GM12878 (cell line): Measurements from ENCODE around the gene POMP. TPM values are rescaled to one million over a fixed set of nuclear protein-coding genes. Genes with fewer than 3 reads are reported as not detected.
A peak's percentile ranks its signal among the peaks of the same experiment; 100 is the strongest.

ENCODE experiments used
- ATAC-seq: fragments of 200-7000 bp; cut with Tn5 transposase; 3 replicates; pipeline ENCODE4 v1.9.1; 2020; ENCODE audit warnings: mild to moderate bottlenecking, moderate library complexity
- BruUV-seq: library from RNA; stranded (reverse); fragments of 400-500 nt; replicated peaks from 2 replicates; lab custom pipeline; 2021; lab: Mats Ljungman, UMichigan
- CTCF ChIA-PET: fragments of 300-600 bp; sonication (Branson Sonifier 250); formaldehyde crosslinking; extraction: SDS; loops from one replicate; lab custom pipeline; 2021; ENCODE audit warnings: inconsistent platforms; lab: Yijun Ruan, JAX
- POLR2A ChIA-PET: fragments of 350-600 bp; formaldehyde crosslinking; extraction: SDS; loops from one replicate; lab custom pipeline; 2021; ENCODE audit warnings: inconsistent platforms; lab: Charles Lee
- RAD21 ChIA-PET: fragments of 300-600 bp; sonication (Branson Sonifier 250); formaldehyde crosslinking; loops from one replicate; lab custom pipeline; 2023; ENCODE audit warnings: antibody characterized with exemption; ENCODE audit not compliant: unreplicated experiment; lab: Charles Lee
- SMC1A ChIA-PET: fragments of 300-600 bp; sonication (Branson Sonifier 250); formaldehyde crosslinking; loops from one replicate; lab custom pipeline; 2023; ENCODE audit not compliant: unreplicated experiment, uncharacterized antibody; lab: Charles Lee
- DNase-seq: peaks from one replicate; pipeline ENCODE4 v3.0.0-alpha.2; 2011; ENCODE audit warnings: low read depth, low spot score
- FAIRE-seq: peaks from 3 replicates; lab custom pipeline; 2011; peaks lifted over from hg19 to GRCh38; lab: Jason Lieb, UNC
- H2AFZ ChIP-seq: 2 replicates; pipeline ENCODE4 v1.6.0; 2011; ENCODE audit warnings: low read depth, low read length, control low read depth; ENCODE audit not compliant: control insufficient read depth
- H3K27ac ChIP-seq: 2 replicates; pipeline ENCODE4 v1.5.1; 2011; ENCODE audit warnings: control low read depth; ENCODE audit not compliant: control insufficient read depth, insufficient read depth
- H3K27me3 ChIP-seq, 2 experiments: replicated peaks in 1 of 2; 2 replicates each; pipeline versions ENCODE4 v1.6.0 to v1.6.1; 2011; ENCODE audit warnings: low read length in 1 of 2; ENCODE audit not compliant: control insufficient read depth in 2 of 2, insufficient read depth in 2 of 2
- H3K36me3 ChIP-seq, 2 experiments: 2 replicates each; pipeline ENCODE4 v1.5.1; 2011; ENCODE audit warnings: low read length in 1 of 2; ENCODE audit not compliant: control insufficient read depth in 2 of 2, insufficient read depth in 2 of 2
- H3K4me1 ChIP-seq: 2 replicates; pipeline ENCODE4 v1.6.1; 2011; ENCODE audit warnings: mild to moderate bottlenecking, low read length, moderate library complexity, mixed read lengths; ENCODE audit not compliant: control insufficient read depth, insufficient read depth
- H3K4me2 ChIP-seq: 2 replicates; pipeline ENCODE4 v1.6.0; 2011; ENCODE audit warnings: control low read depth; ENCODE audit not compliant: control insufficient read depth, insufficient read depth
- H3K4me3 ChIP-seq: fragments of 200-600 bp; sonication (generic); 2 replicates; pipeline ENCODE4 v1.5.1; 2016
- H3K79me2 ChIP-seq: 2 replicates; pipeline ENCODE4 v1.6.0; 2011; ENCODE audit warnings: low read length; ENCODE audit not compliant: control insufficient read depth, insufficient read depth
- H3K9ac ChIP-seq: 2 replicates; pipeline ENCODE4 v1.8.0; 2011; ENCODE audit warnings: low read length, control low read depth, mixed read lengths; ENCODE audit not compliant: control insufficient read depth, insufficient read depth
- H3K9me3 ChIP-seq: replicated peaks from 3 replicates; pipeline ENCODE4 v1.5.1; 2011; ENCODE audit warnings: mild to moderate bottlenecking, low read length; ENCODE audit not compliant: control insufficient read depth, insufficient read depth
- H4K20me1 ChIP-seq: 2 replicates; pipeline ENCODE4 v1.6.0; 2011; ENCODE audit not compliant: control insufficient read depth, insufficient read depth
- CTCF ChIP-seq, 3 experiments: IDR thresholded peaks in 2 of 3; conservative IDR thresholded peaks in 1 of 3; 2 replicates each; pipeline ENCODE4 v1.5.1; 2011; ENCODE audit warnings: low read depth in 3 of 3, low read length in 3 of 3, mild to moderate bottlenecking in 3 of 3, control low read depth in 2 of 3, moderate library complexity in 2 of 3, inconsistent platforms in 1 of 3, mixed read lengths in 1 of 3; ENCODE audit not compliant: control insufficient read depth in 2 of 3, insufficient read depth in 1 of 3; ENCODE audit errors: extremely low read depth in 1 of 3
- E2F8 ChIP-seq: fragments of 450-650 bp; IDR thresholded peaks from 2 replicates; pipeline ENCODE4 v1.6.1; 2018; ENCODE audit warnings: mild to moderate bottlenecking, low read depth, moderate library complexity; ENCODE audit not compliant: partially characterized antibody
- ESRRA ChIP-seq: IDR thresholded peaks from 2 replicates; pipeline ENCODE4 v1.6.1; 2012; ENCODE audit warnings: mild to moderate bottlenecking, low read length, improper control_type of control experiment
- POU2F2 ChIP-seq: IDR thresholded peaks from 3 replicates; pipeline ENCODE4 v1.6.1; 2011; ENCODE audit warnings: low read depth, mild to moderate bottlenecking, low read length, borderline replicate concordance
- RAD21 ChIP-seq: IDR thresholded peaks from 2 replicates; pipeline ENCODE4 v1.6.1; 2011; ENCODE audit warnings: mild to moderate bottlenecking, low read depth, low read length, moderate library complexity; ENCODE audit not compliant: insufficient read depth
- SMC3 ChIP-seq: IDR thresholded peaks from 2 replicates; pipeline ENCODE4 v1.6.1; 2011; ENCODE audit warnings: low read length, improper control_type of control experiment, borderline replicate concordance
- ZSCAN29 ChIP-seq: fragments of 450-650 bp; IDR thresholded peaks from 2 replicates; pipeline ENCODE4 v1.6.1; 2017; ENCODE audit warnings: mild to moderate bottlenecking, moderate library complexity
- WGBS: methylation state at CpG from one replicate; pipeline ENCODE4 v1.1.6; 2016; ENCODE audit warnings: low lambda C conversion rate; ENCODE audit not compliant: insufficient replicate concordance, insufficient coverage; ENCODE audit errors: missing lambda C conversion rate; 5-methylcytosine and 5-hydroxymethylcytosine counted together
- in situ Hi-C: fragments of 300-500 bp; cut with MboI; formaldehyde crosslinking; loops from 9 replicates; pipeline ENCODE4 v1.14.3; 2018; ENCODE audit warnings: mixed read lengths
- intact Hi-C: fragments of 100-400 bp; cut with micrococcal nuclease; formaldehyde crosslinking; loops from one replicate; pipeline ENCODE4 v1.14.2; 2022; ENCODE audit not compliant: unreplicated experiment
- polyA plus RNA-seq, 11 experiments: library from polyadenylated mRNA; depleted of rRNA in 4 of 11; unstranded in 6 of 11; stranded (reverse) in 5 of 11; fragments of >200 nt; fragmentation: Nextera tagmentation in 4 of 11; fragmentation: Illumina TruSeq in 1 of 11; extraction: Ambion mirVana in 4 of 11; extraction: Trizol in 1 of 11; gene quantifications; 1 replicate in 1 of 11; 2 replicates in 10 of 11; pipeline versions ENCODE4 v1.2.1 to v1.2.3, GENCODE V29; 2011 to 2016; ENCODE audit warnings: inconsistent platforms in 2 of 11, missing spikeins in 2 of 11, low read depth in 1 of 11
- total RNA-seq, 4 experiments: library from RNA; depleted of rRNA in 3 of 4; stranded (reverse); fragments of >200 nt in 3 of 4; fragmentation: Illumina TruSeq in 1 of 4; extraction: Trizol in 1 of 4; gene quantifications; 2 replicates each; pipeline versions ENCODE4 v1.2.1 to v1.2.3, GENCODE V29; 2013 to 2021
- TF ChIP-seq, protein P1 (sequence below): IDR thresholded peaks from 2 replicates; pipeline ENCODE4 v1.6.1; 2012; ENCODE audit warnings: low read length, inconsistent platforms

POMP gene
- total and polyA plus RNA-seq, 10 of the 15 experiments (the other 5 are each of a cell fraction or from before 2014, with no cell fraction given), result 90.4 to 668 (median 144) TPM

GRCh38 chr13:28679628-28680027, 20.7 kb downstream of the POMP start:
- no peak for FAIRE-seq
- no TSS peak for BruUV-seq
- SMC1A ChIA-PET, result interaction anchor here (0.9 to 1.7 kb wide), 6 partner anchors 9 to 270 kb away, joined by 3 to 5 read pairs (median 3); no protein-coding TSS in a partner anchor
- H3K36me3 ChIP-seq, result peaks cover 7 to 20% of the 10 kb centered on the region in 2 experiments
- no peak overlapping the region for H3K4me2 ChIP-seq
- H2AFZ ChIP-seq, result no peak overlapping the region
- no peaks in the 10 kb centered on the region for H4K20me1 ChIP-seq
- RAD21 ChIA-PET, result interaction anchor here (1.2 to 2.9 kb wide), 2 partner anchors 113 to 116 kb away, joined by 4 to 12 read pairs; no protein-coding TSS in a partner anchor
- H3K9me3 ChIP-seq, result no peaks in the 10 kb centered on the region
- in situ Hi-C loops, result loop anchor here (5.0 kb wide), 1 partner anchor 118 kb away; no protein-coding TSS in a partner anchor
- H3K27me3 ChIP-seq, result no peaks in the 10 kb centered on the region
- TF ChIP-seq RAD21 (peak; percentile 32; the same call in 1 of the 2 replicates), ZSCAN29 (no peak), E2F8 (no peak), SMC3 (peak; percentile 20; the same call in 1 of the 2 replicates), ESRRA (no peak), POU2F2 (no peak), CTCF (IDR thresholded peaks at IDR 0.05 in 2 of 3, conservative IDR thresholded peaks at IDR 0.05 in 1 of 3; ENCODE audit: control insufficient read depth in 2 of 3, extremely low read depth in 1 of 3, insufficient read depth in 1 of 3, low read depth in 3 of 3, low read length in 3 of 3) (peak in 2 of 3 experiments; percentile 24 to 29; a peak in 2 of 6 replicates)
- TF ChIP-seq, protein P1, sequence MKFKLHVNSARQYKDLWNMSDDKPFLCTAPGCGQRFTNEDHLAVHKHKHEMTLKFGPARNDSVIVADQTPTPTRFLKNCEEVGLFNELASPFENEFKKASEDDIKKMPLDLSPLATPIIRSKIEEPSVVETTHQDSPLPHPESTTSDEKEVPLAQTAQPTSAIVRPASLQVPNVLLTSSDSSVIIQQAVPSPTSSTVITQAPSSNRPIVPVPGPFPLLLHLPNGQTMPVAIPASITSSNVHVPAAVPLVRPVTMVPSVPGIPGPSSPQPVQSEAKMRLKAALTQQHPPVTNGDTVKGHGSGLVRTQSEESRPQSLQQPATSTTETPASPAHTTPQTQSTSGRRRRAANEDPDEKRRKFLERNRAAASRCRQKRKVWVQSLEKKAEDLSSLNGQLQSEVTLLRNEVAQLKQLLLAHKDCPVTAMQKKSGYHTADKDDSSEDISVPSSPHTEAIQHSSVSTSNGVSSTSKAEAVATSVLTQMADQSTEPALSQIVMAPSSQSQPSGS, result 0 out of 2 replicates have a peak, but pooled peaks have one; percentile 15
- TF ChIP-seq, all 136 proteins: peak for 4
- ChIA-PET POLR2A (no interaction called here), CTCF (interaction anchor here (1.1 to 2.3 kb wide), 4 partner anchors 13 to 117 kb away, joined by 3 to 10 read pairs (median 5); no protein-coding TSS in a partner anchor)
- H3K79me2 ChIP-seq, result no peaks in the 10 kb centered on the region
- ATAC-seq (peak; percentile 53), DNase-seq (no peak)
- WGBS, result 50% methylated on average over 1 of the region's 1 CpG
- H3K27ac ChIP-seq, result no peak overlapping the region
- no peaks in the 10 kb centered on the region for H3K4me1 ChIP-seq
- H3K9ac ChIP-seq, result no peak overlapping the region
- intact Hi-C loops, result loop anchor here (2.0 kb wide), 1 partner anchor 117 kb away; no protein-coding TSS in a partner anchor
- H3K4me3 ChIP-seq, result no peak overlapping the region
